Progenitor cell of endocrine pancreas (in vitro differentiated cells): ENCODE data around the gene HOXB3. TPM values are rescaled to one million over a fixed set of nuclear protein-coding genes. Genes with fewer than 3 reads are reported as not detected.

ENCODE experiments used
- DNase-seq: peaks from one replicate; pipeline ENCODE4 v3.0.0; 2021; ENCODE audit warnings: low spot score; ENCODE audit not compliant: unreplicated experiment
- H3K27ac Mint-ChIP-seq: 2 replicates; pipeline ENCODE4 v1.8.0; 2021; ENCODE audit warnings: mild to moderate bottlenecking, moderate library complexity, mixed read lengths
- H3K27me3 Mint-ChIP-seq: 2 replicates; pipeline ENCODE4 v1.8.0; 2021; ENCODE audit warnings: mixed read lengths
- H3K36me3 Mint-ChIP-seq: 2 replicates; pipeline ENCODE4 v1.8.0; 2022; ENCODE audit warnings: mixed read lengths; ENCODE audit not compliant: insufficient read depth
- H3K4me1 Mint-ChIP-seq: 2 replicates; pipeline ENCODE4 v1.8.0; 2021; ENCODE audit warnings: low read depth, mixed read lengths
- H3K4me3 Mint-ChIP-seq: 2 replicates; pipeline ENCODE4 v1.8.0; 2021; ENCODE audit warnings: low read depth, mild to moderate bottlenecking, moderate library complexity, mixed read lengths
- H3K9me3 Mint-ChIP-seq: 2 replicates; pipeline ENCODE4 v1.8.0; 2021; ENCODE audit warnings: low read depth, mixed read lengths
- microRNA-seq: library from miRNA; unstranded; fragments of <30 nt; microRNA quantifications from one replicate; pipeline ENCODE4 v1.1.0, GENCODE V29; 2020; ENCODE audit warnings: borderline number of aligned reads; ENCODE audit not compliant: unreplicated experiment
- total RNA-seq: library from RNA; stranded (reverse); gene quantifications from 2 replicates; pipeline ENCODE4 v1.2.1, GENCODE V29; 2021
- TF ChIP-seq, protein P1 (sequence below): fragments of 200-600 bp; sonication (generic); IDR thresholded peaks from one replicate; pipeline ENCODE4 v1.5.0; 2021; ENCODE audit warnings: antibody characterized with exemption, mild to moderate bottlenecking; ENCODE audit not compliant: unreplicated experiment

The HOXB3 gene
- total RNA-seq, 1 donor from 2014 or later, result 19.4 TPM

DNA sequence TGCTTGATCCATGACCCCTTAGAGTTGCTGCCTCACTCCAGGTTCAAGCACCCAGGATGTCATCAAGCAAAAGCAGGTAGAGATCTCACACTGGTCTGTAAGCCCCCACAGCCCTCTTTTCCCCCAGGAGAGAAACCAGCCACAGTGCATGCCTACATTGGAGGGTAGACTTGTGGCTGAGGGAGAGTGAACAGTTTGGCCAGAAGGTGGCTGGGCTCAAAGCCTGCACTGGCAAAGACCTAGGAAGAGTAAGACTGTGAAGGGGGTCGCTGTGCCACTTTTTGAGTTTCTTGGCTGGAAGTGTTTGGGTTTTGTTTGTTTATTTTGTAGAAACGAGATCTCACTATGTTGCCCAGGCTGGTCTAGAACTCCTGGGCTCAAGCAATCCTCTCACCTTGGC is 87.7 kb downstream of the HOXB3 start:
- no peak overlapping the region for H3K27ac Mint-ChIP-seq
- H3K4me1 Mint-ChIP-seq, result peaks cover 15% of the 10 kb centered on the region
- TF ChIP-seq, protein P1, sequence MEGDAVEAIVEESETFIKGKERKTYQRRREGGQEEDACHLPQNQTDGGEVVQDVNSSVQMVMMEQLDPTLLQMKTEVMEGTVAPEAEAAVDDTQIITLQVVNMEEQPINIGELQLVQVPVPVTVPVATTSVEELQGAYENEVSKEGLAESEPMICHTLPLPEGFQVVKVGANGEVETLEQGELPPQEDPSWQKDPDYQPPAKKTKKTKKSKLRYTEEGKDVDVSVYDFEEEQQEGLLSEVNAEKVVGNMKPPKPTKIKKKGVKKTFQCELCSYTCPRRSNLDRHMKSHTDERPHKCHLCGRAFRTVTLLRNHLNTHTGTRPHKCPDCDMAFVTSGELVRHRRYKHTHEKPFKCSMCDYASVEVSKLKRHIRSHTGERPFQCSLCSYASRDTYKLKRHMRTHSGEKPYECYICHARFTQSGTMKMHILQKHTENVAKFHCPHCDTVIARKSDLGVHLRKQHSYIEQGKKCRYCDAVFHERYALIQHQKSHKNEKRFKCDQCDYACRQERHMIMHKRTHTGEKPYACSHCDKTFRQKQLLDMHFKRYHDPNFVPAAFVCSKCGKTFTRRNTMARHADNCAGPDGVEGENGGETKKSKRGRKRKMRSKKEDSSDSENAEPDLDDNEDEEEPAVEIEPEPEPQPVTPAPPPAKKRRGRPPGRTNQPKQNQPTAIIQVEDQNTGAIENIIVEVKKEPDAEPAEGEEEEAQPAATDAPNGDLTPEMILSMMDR, result no peak
- H3K36me3 Mint-ChIP-seq, result no peaks in the 10 kb centered on the region
- H3K9me3 Mint-ChIP-seq, result no peaks in the 10 kb centered on the region
- no peak overlapping the region for H3K4me3 Mint-ChIP-seq
- no peak for DNase-seq
- peaks cover 77% of the 10 kb centered on the region for H3K27me3 Mint-ChIP-seq

DNA sequence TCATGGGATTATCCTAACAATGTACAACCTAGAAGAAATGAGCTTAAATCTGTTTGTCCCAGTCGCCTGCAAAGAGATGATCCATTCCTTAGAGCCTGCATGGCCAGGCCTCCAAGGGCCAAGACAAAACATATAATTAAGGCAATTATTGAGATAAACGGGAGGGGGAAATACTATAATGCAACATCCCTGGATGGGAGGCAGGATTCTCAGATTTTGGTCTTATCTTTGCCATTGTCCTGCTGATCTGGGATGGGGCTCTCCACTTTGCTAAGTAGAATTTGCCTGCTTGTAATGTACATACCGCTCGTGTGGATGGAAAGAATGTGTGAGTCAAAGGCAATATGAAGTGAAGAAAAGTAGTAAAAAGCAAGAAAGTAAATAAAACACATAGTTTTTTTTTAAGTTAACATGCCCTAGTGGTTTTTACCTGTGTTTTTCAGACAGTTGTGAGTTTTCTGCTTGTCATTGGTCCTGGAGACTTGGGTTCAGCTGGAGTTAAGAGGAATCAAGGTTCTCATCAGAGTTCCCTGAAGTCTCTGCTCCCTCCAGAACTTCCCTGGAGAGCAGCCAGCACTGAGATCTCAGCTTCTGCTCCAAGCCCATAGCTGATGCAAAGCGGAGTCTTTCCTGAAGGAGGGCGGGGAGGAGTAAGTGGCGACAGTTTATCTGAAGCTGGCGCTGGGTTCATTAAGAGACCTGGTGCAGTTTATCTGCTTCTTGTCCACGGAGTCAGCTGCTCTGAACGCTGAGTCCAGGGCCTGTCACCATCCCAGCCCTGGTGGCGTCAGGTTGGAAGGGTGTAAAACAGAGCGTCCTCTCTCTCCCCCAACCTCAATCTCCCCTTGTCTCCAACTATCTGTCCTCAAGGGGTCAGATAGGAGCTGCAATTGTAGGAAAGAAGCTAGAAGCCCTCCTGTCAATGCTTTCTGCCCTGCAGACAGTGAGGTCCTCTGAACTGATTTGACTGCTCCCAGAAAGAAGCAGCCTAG is 89.3 kb downstream of the HOXB3 start:
- TF ChIP-seq, protein P1, result no peak
- no peak overlapping the region for H3K27ac Mint-ChIP-seq
- DNase-seq, result no peak
- no peaks in the 10 kb centered on the region for H3K9me3 Mint-ChIP-seq
- peaks cover 15% of the 10 kb centered on the region for H3K4me1 Mint-ChIP-seq
- peaks cover 72% of the 10 kb centered on the region for H3K27me3 Mint-ChIP-seq
- no peak overlapping the region for H3K4me3 Mint-ChIP-seq
- no peaks in the 10 kb centered on the region for H3K36me3 Mint-ChIP-seq

DNA sequence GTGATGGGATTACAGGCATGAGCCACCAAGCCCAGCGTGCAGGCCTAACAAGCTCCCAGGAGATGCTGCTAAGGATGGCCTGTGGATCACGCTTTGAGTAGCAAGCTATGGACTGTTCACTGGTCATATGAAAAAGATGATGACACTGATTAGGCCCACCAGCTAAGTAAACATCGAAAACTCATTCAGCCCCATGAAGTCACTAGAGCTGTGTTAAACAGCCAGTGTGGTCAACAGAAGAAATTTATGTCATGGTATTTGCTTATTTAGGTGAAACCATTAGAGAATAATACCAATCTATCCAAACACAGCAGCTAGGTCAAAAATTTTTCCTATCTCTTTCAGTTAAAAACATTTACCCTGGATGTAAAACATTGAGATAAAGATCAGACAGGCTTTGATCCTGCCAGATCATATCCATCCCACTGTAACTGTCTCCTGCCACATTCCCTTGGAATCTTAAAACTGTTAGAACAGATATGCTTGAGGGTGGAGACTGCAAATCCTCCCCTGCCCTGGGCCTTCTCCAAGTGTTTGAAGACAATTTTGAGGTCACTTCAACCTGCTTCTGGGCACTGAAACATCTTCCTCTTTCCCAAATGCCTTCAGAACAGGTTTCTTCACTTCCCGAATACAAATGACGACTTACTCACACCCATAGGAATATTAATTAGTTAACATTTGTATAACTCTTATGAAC is 90.2 kb downstream of the HOXB3 start:
- H3K4me1 Mint-ChIP-seq, result peaks cover 11% of the 10 kb centered on the region
- H3K27ac Mint-ChIP-seq, result no peak overlapping the region
- no peak overlapping the region for H3K4me3 Mint-ChIP-seq
- H3K27me3 Mint-ChIP-seq, result peaks cover 80% of the 10 kb centered on the region
- TF ChIP-seq, protein P1, result no peak
- DNase-seq, result no peak
- H3K36me3 Mint-ChIP-seq, result no peaks in the 10 kb centered on the region
- no peaks in the 10 kb centered on the region for H3K9me3 Mint-ChIP-seq

DNA sequence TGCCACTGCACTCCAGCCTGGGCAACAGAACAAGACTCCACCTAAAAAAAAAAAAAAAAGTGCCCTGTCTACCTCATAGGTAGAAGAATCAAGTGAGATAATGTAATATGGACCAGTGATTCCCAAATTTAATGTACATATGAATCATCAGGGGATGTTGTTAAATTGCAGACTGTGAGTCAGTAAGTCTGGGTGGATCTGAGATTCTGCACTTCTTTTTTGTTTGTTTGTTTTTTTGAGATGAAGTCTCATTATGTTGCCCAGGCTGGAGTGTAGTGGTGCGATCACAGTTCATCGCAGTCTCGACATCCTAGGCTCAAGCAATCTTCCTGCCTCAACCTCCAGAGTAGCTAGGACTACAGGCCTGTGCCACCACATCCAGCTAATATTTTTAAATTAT is 90.8 kb downstream of the HOXB3 start:
- Mint-ChIP-seq H3K4me3 (no peak overlapping the region), H3K27me3 (peaks cover 85% of the 10 kb centered on the region), H3K4me1 (peaks cover 11% of the 10 kb centered on the region), H3K27ac (no peak overlapping the region), H3K9me3 (no peaks in the 10 kb centered on the region), H3K36me3 (no peaks in the 10 kb centered on the region)
- DNase-seq, result no peak
- TF ChIP-seq, protein P1, result no peak

Small RNAs within 50 kb of the gene (microRNA-seq; reads per million reads assigned to microRNA genes)
- not detected for gene MIR196A1

Other genes starting within 250 kb of the HOXB3 start
- gene SKAP1, start 160.0 kb downstream of the HOXB3 start, total RNA-seq, result 0.69 and 1.0 TPM in 2 replicates
- gene HOXB1, start 59.2 kb downstream of the HOXB3 start, total RNA-seq, result 0.96 and 2.2 TPM in 2 replicates
- gene HOXB2, start 45.1 kb downstream of the HOXB3 start, total RNA-seq, result 15.2 and 19.8 TPM in 2 replicates
- 3.4 and 6.0 TPM in 2 replicates for gene HOXB4, start 11.9 kb downstream of the HOXB3 start, total RNA-seq
- gene HOXB5, start 3.5 kb upstream of the HOXB3 start, total RNA-seq, result 2.1 and 5.6 TPM in 2 replicates
- gene HOXB6, start 14.7 kb upstream of the HOXB3 start, total RNA-seq, result 0.96 and 3.1 TPM in 2 replicates
- 0.55 and 1.5 TPM in 2 replicates for gene HOXB7, start 20.8 kb upstream of the HOXB3 start, total RNA-seq
- 1.1 and 3.7 TPM in 2 replicates for gene HOXB8, start 25.1 kb upstream of the HOXB3 start, total RNA-seq
- gene HOXB9, start 36.1 kb upstream of the HOXB3 start, total RNA-seq, result 0.18 TPM in 1 of 2 replicates, not detected in the other
- gene PRAC1, start 132.3 kb upstream of the HOXB3 start, total RNA-seq, result not detected in 2 replicates
- gene PRAC2, start 132.9 kb upstream of the HOXB3 start, total RNA-seq, result not detected in 2 replicates
- not detected in 2 replicates for gene HOXB13, start 138.5 kb upstream of the HOXB3 start, total RNA-seq
- gene TTLL6, start 227.0 kb upstream of the HOXB3 start, total RNA-seq, result 2.9 and 4.0 TPM in 2 replicates
- 85.3 and 92.6 TPM in 2 replicates for gene CALCOCO2, start 240.8 kb upstream of the HOXB3 start, total RNA-seq